B cell (primary cell): ENCODE results near the gene XYLT1. TPM values are rescaled to one million over a fixed set of nuclear protein-coding genes. Genes with fewer than 3 reads are reported as not detected.

Experiments used
- ATAC-seq: fragments of 200-7000 bp; cut with Tn5 transposase; one replicate; pipeline ENCODE4 v1.10.0; 2021; ENCODE audit warnings: low read depth, mild to moderate bottlenecking, moderate number of reproducible peaks, moderate library complexity
- CTCF ChIA-PET: fragments of 350-600 bp; sonication (Branson Sonifier 250); formaldehyde crosslinking; loops from one replicate; lab custom pipeline; 2021; ENCODE audit warnings: antibody characterized with exemption, inconsistent platforms; lab: Charles Lee
- POLR2A ChIA-PET: fragments of 350-600 bp; sonication (Branson Sonifier 250); formaldehyde crosslinking; loops from one replicate; lab custom pipeline; 2021; ENCODE audit warnings: antibody characterized with exemption; lab: Charles Lee
- DNase-seq: peaks from one replicate; pipeline ENCODE4 v3.0.0; 2013
- H2AFZ ChIP-seq: 2 replicates; pipeline ENCODE4 v1.6.1; 2012; ENCODE audit warnings: mild to moderate bottlenecking, low read depth, low read length; ENCODE audit not compliant: insufficient read depth, poor library complexity, severe bottlenecking
- H3K27ac ChIP-seq, 2 donors: 1 replicate in 1 of 2; 2 replicates in 1 of 2; pipeline ENCODE4 v1.5.1; 2012 to 2013; ENCODE audit warnings: low read length in 2 of 2, mild to moderate bottlenecking in 2 of 2, moderate library complexity in 1 of 2
- H3K27me3 ChIP-seq, 4 experiments: fragments of 200-600 bp in 1 of 4; sonication (generic) in 1 of 4; replicated peaks in 1 of 4; 1 replicate in 2 of 4; 2 replicates in 2 of 4; pipeline versions ENCODE4 v1.6.1 to v1.7.0; 2013 to 2016; ENCODE audit warnings: low read length in 3 of 4, mild to moderate bottlenecking in 2 of 4, mixed read lengths in 1 of 4, moderate library complexity in 1 of 4; ENCODE audit not compliant: insufficient read depth in 4 of 4, control insufficient read depth in 3 of 4; ENCODE audit errors: control extremely low read depth in 1 of 4
- H3K36me3 ChIP-seq, 2 experiments: replicated peaks in 1 of 2; 1 replicate in 1 of 2; 2 replicates in 1 of 2; pipeline versions ENCODE4 v1.6.1 to v1.7.1; 2013; ENCODE audit warnings: low read length in 1 of 2; ENCODE audit not compliant: insufficient read depth in 2 of 2, control insufficient read depth in 1 of 2; ENCODE audit errors: control extremely low read depth in 1 of 2, extremely low read depth in 1 of 2
- H3K4me1 ChIP-seq, 2 donors: fragments of 200-600 bp in 1 of 2; sonication (generic) in 1 of 2; 1 replicate in 1 of 2; 2 replicates in 1 of 2; pipeline versions ENCODE4 v1.5.1 to v1.6.1; 2013 to 2017; ENCODE audit warnings: low read length in 2 of 2; ENCODE audit not compliant: control insufficient read depth in 2 of 2, insufficient read depth in 2 of 2
- H3K4me2 ChIP-seq: replicated peaks from 2 replicates; pipeline ENCODE3; 2012; ENCODE audit warnings: mild to moderate bottlenecking, low read depth, low read length; ENCODE audit not compliant: poor library complexity, severe bottlenecking
- H3K4me3 ChIP-seq, 5 experiments: fragments of 200-600 bp in 1 of 5; sonication (generic) in 1 of 5; 1 replicate in 3 of 5; 2 replicates in 2 of 5; pipeline versions ENCODE4 v1.5.1 to v1.7.0; 2011 to 2016; ENCODE audit warnings: low read length in 4 of 5, mild to moderate bottlenecking in 4 of 5, low read depth in 2 of 5, control low read depth in 1 of 5, moderate library complexity in 1 of 5; ENCODE audit not compliant: insufficient read depth in 1 of 5; ENCODE audit errors: control extremely low read depth in 1 of 5, extremely low read depth in 1 of 5
- H3K79me2 ChIP-seq: fragments of 200-600 bp; sonication (generic); one replicate; pipeline ENCODE4 v1.6.0; 2016; ENCODE audit warnings: low read length; ENCODE audit not compliant: control insufficient read depth, insufficient read depth
- H3K9ac ChIP-seq: fragments of 200-600 bp; sonication (generic); 2 replicates; pipeline ENCODE4 v1.6.1; 2017; ENCODE audit warnings: mild to moderate bottlenecking, low read length, moderate library complexity
- H3K9me3 ChIP-seq, 3 donors: one replicate each; pipeline versions ENCODE4 v1.6.1 to v1.7.1; 2013; ENCODE audit warnings: low read length in 2 of 3; ENCODE audit not compliant: control insufficient read depth in 2 of 3, insufficient read depth in 1 of 3; ENCODE audit errors: control extremely low read depth in 1 of 3
- H4K20me1 ChIP-seq: 2 replicates; pipeline ENCODE4 v1.6.0; 2012; ENCODE audit warnings: mild to moderate bottlenecking, low read length; ENCODE audit not compliant: insufficient read depth, control insufficient read depth, poor library complexity, severe bottlenecking
- H3K27ac Mint-ChIP-seq: one replicate; pipeline ENCODE4 v1.8.0; 2021; ENCODE audit warnings: mixed read lengths
- H3K27me3 Mint-ChIP-seq: one replicate; pipeline ENCODE4 v1.8.0; 2021; ENCODE audit warnings: mixed read lengths
- H3K4me1 Mint-ChIP-seq: one replicate; pipeline ENCODE4 v1.8.0; 2021; ENCODE audit warnings: mixed read lengths
- H3K4me3 Mint-ChIP-seq: one replicate; pipeline ENCODE4 v1.8.0; 2021; ENCODE audit warnings: mixed read lengths
- H3K9me3 Mint-ChIP-seq: one replicate; pipeline ENCODE4 v1.8.0; 2022; ENCODE audit warnings: mixed read lengths; ENCODE audit not compliant: insufficient read depth
- CTCF ChIP-seq: fragments of 200-600 bp; IDR thresholded peaks from one replicate; pipeline ENCODE4 v1.8.0; 2022; ENCODE audit warnings: antibody characterized with exemption, mild to moderate bottlenecking
- EZH2 ChIP-seq: IDR thresholded peaks from 2 replicates; pipeline ENCODE4 v1.6.1; 2012; ENCODE audit warnings: borderline replicate concordance, low read depth, mild to moderate bottlenecking, moderate library complexity, low read length; ENCODE audit not compliant: insufficient read depth, poor library complexity, severe bottlenecking
- WGBS: methylation state at CpG from one replicate; pipeline ENCODE4 v1.1.5; 2013; ENCODE audit warnings: missing lambda C conversion rate; ENCODE audit not compliant: insufficient coverage; 5-methylcytosine and 5-hydroxymethylcytosine counted together
- intact Hi-C: fragments of 100-400 bp; cut with micrococcal nuclease; formaldehyde crosslinking; loops from one replicate; pipeline ENCODE4 v1.10.0; 2022
- polyA plus RNA-seq: library from polyadenylated mRNA; depleted of rRNA; stranded (reverse); fragments of >200 nt; gene quantifications from 2 replicates; pipeline ENCODE4 v1.2.3, GENCODE V29; 2012
- total RNA-seq, 2 donors: library from RNA; stranded (reverse); fragments of 120-200 nt in 1 of 2; gene quantifications; 1 replicate in 1 of 2; 2 replicates in 1 of 2; pipeline versions ENCODE4 v1.2.3 to v1.2.4, GENCODE V29; 2013 to 2022

XYLT1 gene
- total and polyA plus RNA-seq, 2 donors (not counting 1 experiment from before 2014, with no cell fraction given) = 8.7 to 59.6 TPM

DNA sequence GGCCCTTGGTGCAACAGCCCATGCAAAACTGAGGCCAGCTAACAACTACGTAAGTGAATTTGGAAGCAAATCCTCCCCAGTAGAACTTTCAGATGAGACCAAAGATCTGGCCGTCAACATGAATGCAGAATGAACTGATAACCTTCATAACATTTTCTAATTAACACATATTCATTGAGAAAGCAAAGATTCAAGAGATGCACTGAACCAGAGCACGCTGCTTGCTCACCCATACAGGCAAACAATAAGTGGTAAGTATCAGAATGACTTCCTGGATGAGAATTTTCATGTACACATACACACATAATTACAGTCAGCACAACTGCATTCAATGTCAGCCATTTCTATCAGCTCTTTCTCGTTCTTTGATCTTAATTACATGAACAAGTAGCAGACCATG lies 30.6 kb downstream of the XYLT1 start:
- no peak overlapping the region for H2AFZ ChIP-seq
- no peak for TF ChIP-seq CTCF
- TF ChIP-seq EZH2 = no peak
- no peak overlapping the region for H3K9ac ChIP-seq
- H3K9me3 ChIP-seq = peaks cover 0 to 5% (median 4%) of the 10 kb centered on the region in 3 donors
- H3K4me1 Mint-ChIP-seq = peaks cover 38% of the 10 kb centered on the region
- H3K27me3 Mint-ChIP-seq = no peaks in the 10 kb centered on the region
- peak overlapping the region in 1 of 5 experiments; percentile 2 for H3K4me3 ChIP-seq
- H3K27ac Mint-ChIP-seq = peak overlapping the region; percentile 53
- H3K4me2 ChIP-seq = peak overlapping the region; percentile 52
- H4K20me1 ChIP-seq = peaks cover 32% of the 10 kb centered on the region
- intact Hi-C loops = no loop called here
- POLR2A ChIA-PET = no interaction called here
- H3K4me1 ChIP-seq = peaks cover 32 to 38% of the 10 kb centered on the region in 2 donors
- no peak overlapping the region for H3K27ac ChIP-seq
- peaks cover 63% of the 10 kb centered on the region for H3K79me2 ChIP-seq
- WGBS = 60% methylated on average over 3 of the region's 4 CpGs
- H3K36me3 ChIP-seq = peaks cover 0 to 9% of the 10 kb centered on the region in 2 experiments
- H3K4me3 Mint-ChIP-seq = peak overlapping the region; percentile 40
- H3K9me3 Mint-ChIP-seq = peaks cover 12% of the 10 kb centered on the region
- no peak for ATAC-seq
- CTCF ChIA-PET = interaction anchor here (0.9 to 1.3 kb wide), 3 partner anchors 23 to 62 kb away, joined by 3 read pairs; no protein-coding TSS in a partner anchor
- DNase-seq = no peak
- no peaks in the 10 kb centered on the region for H3K27me3 ChIP-seq

- no peaks in the 10 kb centered on the region for H3K27me3 ChIP-seq
- peaks cover 37 to 44% of the 10 kb centered on the region in 2 donors for H3K4me1 ChIP-seq
- H3K27ac ChIP-seq = peak overlapping the region in 1 of 2 donors; percentile 8
- H3K9me3 ChIP-seq = peaks cover 0 to 5% (median 4%) of the 10 kb centered on the region in 3 donors
- peak overlapping the region; percentile 52 for H3K4me2 ChIP-seq
- DNase-seq (peak; percentile 48), ATAC-seq (peak; percentile 43)
- peaks cover 0 to 3% of the 10 kb centered on the region in 2 experiments for H3K36me3 ChIP-seq
- peaks cover 30% of the 10 kb centered on the region for H4K20me1 ChIP-seq
- POLR2A ChIA-PET = no interaction called here
- H3K4me3 ChIP-seq = peak overlapping the region in 1 of 5 experiments; percentile 2
- no peak overlapping the region for H2AFZ ChIP-seq
- peaks cover 64% of the 10 kb centered on the region for H3K79me2 ChIP-seq
- TF ChIP-seq CTCF = no peak
- no peak for TF ChIP-seq EZH2
- intact Hi-C loops = loop anchor here (2.0 kb wide), 1 partner anchor 13 kb away; no protein-coding TSS in a partner anchor
- CTCF ChIA-PET = interaction anchor here (1.1 kb wide), 1 partner anchor 24 kb away, joined by 3 read pairs; no protein-coding TSS in a partner anchor
- Mint-ChIP-seq H3K27me3 (no peaks in the 10 kb centered on the region), H3K27ac (peak overlapping the region; percentile 34), H3K4me3 (peak overlapping the region; percentile 40), H3K4me1 (peaks cover 42% of the 10 kb centered on the region), H3K9me3 (peaks cover 12% of the 10 kb centered on the region)
- no CpG with 5 or more reads among the region's 3 CpGs for WGBS
- no peak overlapping the region for H3K9ac ChIP-seq
Measured at GRCh38 chr16:17439580-17439979, 31.2 kb downstream of the XYLT1 start.
